ENCODE results near the gene COPB2.

DNA sequence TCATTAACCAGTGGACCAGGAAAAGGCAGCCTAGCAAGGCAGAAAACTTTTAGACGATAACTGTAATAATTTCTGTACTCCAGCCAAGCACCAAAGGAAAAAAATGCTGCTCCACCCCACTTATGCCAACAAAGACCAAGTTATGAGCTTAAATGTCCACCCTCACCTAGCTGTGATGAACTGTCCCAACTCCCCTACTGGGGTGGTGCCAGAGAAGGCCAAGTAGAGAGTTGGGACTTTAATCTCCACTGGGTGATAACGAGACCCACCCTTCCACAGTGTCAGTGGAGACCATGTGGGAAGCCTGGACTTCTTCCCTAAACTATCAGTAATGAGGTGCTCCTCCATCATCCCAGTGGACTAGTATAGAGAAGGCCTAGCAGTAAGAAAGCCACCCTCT, 33.8 kb upstream of the COPB2 start:
- TF ChIP-seq, protein P1, sequence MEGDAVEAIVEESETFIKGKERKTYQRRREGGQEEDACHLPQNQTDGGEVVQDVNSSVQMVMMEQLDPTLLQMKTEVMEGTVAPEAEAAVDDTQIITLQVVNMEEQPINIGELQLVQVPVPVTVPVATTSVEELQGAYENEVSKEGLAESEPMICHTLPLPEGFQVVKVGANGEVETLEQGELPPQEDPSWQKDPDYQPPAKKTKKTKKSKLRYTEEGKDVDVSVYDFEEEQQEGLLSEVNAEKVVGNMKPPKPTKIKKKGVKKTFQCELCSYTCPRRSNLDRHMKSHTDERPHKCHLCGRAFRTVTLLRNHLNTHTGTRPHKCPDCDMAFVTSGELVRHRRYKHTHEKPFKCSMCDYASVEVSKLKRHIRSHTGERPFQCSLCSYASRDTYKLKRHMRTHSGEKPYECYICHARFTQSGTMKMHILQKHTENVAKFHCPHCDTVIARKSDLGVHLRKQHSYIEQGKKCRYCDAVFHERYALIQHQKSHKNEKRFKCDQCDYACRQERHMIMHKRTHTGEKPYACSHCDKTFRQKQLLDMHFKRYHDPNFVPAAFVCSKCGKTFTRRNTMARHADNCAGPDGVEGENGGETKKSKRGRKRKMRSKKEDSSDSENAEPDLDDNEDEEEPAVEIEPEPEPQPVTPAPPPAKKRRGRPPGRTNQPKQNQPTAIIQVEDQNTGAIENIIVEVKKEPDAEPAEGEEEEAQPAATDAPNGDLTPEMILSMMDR (tag by site-specific recombination; IDR thresholded peaks at IDR 0.05), result no peak
- TF ChIP-seq, protein P2, sequence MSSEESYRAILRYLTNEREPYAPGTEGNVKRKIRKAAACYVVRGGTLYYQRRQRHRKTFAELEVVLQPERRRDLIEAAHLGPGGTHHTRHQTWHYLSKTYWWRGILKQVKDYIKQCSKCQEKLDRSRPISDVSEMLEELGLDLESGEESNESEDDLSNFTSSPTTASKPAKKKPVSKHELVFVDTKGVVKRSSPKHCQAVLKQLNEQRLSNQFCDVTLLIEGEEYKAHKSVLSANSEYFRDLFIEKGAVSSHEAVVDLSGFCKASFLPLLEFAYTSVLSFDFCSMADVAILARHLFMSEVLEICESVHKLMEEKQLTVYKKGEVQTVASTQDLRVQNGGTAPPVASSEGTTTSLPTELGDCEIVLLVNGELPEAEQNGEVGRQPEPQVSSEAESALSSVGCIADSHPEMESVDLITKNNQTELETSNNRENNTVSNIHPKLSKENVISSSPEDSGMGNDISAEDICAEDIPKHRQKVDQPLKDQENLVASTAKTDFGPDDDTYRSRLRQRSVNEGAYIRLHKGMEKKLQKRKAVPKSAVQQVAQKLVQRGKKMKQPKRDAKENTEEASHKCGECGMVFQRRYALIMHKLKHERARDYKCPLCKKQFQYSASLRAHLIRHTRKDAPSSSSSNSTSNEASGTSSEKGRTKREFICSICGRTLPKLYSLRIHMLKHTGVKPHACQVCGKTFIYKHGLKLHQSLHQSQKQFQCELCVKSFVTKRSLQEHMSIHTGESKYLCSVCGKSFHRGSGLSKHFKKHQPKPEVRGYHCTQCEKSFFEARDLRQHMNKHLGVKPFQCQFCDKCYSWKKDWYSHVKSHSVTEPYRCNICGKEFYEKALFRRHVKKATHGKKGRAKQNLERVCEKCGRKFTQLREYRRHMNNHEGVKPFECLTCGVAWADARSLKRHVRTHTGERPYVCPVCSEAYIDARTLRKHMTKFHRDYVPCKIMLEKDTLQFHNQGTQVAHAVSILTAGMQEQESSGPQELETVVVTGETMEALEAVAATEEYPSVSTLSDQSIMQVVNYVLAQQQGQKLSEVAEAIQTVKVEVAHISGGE (tag by site-specific recombination; conservative IDR thresholded peaks at IDR 0.05; ENCODE audit: low read depth), result no peak
- TF ChIP-seq ZBTB21 (tag by site-specific recombination; IDR thresholded peaks at IDR 0.05) (no peak), ZNF140 (tag by site-specific recombination; IDR thresholded peaks at IDR 0.05) (no peak), ZBTB7A (tag by site-specific recombination; IDR thresholded peaks at IDR 0.05; ENCODE audit: low read depth) (no peak), ZNF530 (tag by site-specific recombination; IDR thresholded peaks at IDR 0.05; ENCODE audit: low read depth) (no peak), ZNF391 (tag by site-specific recombination; IDR thresholded peaks at IDR 0.05; ENCODE audit: borderline replicate concordance, low read depth) (no peak), ZNF629 (tag by site-specific recombination; IDR thresholded peaks at IDR 0.05) (no peak)
- TF ChIP-seq, protein P3, sequence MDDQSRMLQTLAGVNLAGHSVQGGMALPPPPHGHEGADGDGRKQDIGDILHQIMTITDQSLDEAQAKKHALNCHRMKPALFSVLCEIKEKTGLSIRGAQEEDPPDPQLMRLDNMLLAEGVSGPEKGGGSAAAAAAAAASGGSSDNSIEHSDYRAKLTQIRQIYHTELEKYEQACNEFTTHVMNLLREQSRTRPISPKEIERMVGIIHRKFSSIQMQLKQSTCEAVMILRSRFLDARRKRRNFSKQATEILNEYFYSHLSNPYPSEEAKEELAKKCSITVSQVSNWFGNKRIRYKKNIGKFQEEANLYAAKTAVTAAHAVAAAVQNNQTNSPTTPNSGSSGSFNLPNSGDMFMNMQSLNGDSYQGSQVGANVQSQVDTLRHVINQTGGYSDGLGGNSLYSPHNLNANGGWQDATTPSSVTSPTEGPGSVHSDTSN (CRISPR knock-in tag; IDR thresholded peaks at IDR 0.05), result no peak
- TF ChIP-seq, protein P4, sequence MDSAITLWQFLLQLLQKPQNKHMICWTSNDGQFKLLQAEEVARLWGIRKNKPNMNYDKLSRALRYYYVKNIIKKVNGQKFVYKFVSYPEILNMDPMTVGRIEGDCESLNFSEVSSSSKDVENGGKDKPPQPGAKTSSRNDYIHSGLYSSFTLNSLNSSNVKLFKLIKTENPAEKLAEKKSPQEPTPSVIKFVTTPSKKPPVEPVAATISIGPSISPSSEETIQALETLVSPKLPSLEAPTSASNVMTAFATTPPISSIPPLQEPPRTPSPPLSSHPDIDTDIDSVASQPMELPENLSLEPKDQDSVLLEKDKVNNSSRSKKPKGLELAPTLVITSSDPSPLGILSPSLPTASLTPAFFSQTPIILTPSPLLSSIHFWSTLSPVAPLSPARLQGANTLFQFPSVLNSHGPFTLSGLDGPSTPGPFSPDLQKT (IDR thresholded peaks at IDR 0.05; ENCODE audit: borderline replicate concordance, low read depth, low read length), result no peak
- TF ChIP-seq, protein P5, sequence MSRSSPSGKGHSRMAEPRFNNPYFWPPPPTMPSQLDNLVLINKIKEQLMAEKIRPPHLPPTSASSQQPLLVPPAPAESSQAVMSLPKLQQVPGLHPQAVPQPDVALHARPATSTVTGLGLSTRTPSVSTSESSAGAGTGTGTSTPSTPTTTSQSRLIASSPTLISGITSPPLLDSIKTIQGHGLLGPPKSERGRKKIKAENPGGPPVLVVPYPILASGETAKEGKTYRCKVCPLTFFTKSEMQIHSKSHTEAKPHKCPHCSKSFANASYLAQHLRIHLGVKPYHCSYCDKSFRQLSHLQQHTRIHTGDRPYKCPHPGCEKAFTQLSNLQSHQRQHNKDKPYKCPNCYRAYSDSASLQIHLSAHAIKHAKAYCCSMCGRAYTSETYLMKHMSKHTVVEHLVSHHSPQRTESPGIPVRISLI (tag by site-specific recombination; IDR thresholded peaks at IDR 0.05), result no peak
- TF ChIP-seq, protein P6, sequence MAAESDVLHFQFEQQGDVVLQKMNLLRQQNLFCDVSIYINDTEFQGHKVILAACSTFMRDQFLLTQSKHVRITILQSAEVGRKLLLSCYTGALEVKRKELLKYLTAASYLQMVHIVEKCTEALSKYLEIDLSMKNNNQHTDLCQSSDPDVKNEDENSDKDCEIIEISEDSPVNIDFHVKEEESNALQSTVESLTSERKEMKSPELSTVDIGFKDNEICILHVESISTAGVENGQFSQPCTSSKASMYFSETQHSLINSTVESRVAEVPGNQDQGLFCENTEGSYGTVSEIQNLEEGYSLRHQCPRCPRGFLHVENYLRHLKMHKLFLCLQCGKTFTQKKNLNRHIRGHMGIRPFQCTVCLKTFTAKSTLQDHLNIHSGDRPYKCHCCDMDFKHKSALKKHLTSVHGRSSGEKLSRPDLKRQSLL (tag by site-specific recombination; IDR thresholded peaks at IDR 0.05), result no peak
- TF ChIP-seq, protein P7, sequence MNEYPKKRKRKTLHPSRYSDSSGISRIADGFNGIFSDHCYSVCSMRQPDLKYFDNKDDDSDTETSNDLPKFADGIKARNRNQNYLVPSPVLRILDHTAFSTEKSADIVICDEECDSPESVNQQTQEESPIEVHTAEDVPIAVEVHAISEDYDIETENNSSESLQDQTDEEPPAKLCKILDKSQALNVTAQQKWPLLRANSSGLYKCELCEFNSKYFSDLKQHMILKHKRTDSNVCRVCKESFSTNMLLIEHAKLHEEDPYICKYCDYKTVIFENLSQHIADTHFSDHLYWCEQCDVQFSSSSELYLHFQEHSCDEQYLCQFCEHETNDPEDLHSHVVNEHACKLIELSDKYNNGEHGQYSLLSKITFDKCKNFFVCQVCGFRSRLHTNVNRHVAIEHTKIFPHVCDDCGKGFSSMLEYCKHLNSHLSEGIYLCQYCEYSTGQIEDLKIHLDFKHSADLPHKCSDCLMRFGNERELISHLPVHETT (tag by site-specific recombination; IDR thresholded peaks at IDR 0.05), result no peak

Data from HEK293 (cell line).